Measurements from ENCODE around the gene CHAT.

The CHAT gene

DNA sequence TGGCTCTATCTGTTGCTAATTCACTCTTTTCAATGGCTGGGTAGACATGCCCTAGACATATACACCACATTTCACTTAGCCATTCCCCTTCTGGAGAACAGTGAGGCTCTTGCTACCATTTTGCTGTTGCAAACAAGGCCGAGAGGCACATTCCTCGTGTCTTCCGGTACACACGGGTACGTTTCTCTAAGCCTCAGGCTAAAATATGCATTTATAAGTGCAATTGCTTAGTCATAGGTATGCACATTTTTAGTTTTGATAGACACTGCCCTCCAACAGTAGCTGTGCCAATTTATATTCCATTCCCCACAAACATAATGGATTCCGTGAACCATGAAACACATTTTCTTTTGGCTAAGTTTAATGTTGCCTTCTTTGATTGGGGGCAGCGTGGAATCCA is 13.2 kb downstream of the CHAT start:
- in situ Hi-C loops (cut with MboI; ENCODE audit: low sequenced_read_pairs) = no loop called here

DNA sequence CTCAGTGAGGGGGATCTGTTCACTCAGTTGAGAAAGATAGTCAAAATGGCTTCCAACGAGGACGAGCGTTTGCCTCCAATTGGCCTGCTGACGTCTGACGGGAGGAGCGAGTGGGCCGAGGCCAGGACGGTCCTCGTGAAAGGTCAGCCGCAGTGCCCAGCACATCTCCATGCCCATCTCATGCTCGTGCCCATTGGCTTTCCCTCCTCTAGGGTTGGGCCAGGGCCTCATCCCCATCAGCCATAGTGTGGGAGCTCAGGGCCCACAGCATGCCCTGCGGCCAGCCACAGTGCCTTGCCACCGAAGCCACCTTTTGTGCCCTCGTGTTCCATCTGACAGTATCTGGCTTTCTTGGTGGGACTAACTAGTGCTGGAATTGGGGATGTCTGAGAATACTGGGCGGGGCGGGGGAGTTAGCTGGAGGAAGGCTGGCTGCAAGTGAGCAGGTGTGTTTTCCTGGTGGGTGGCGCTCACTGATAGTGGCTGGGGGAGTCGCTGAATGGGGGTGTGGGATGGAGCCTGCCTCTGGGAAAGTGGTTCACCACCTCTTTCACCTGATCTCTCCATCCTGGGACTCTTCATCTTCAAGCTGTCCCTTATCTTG is 13.9 kb downstream of the CHAT start:
- in situ Hi-C loops (cut with MboI; ENCODE audit: low sequenced_read_pairs) = no loop called here

GRCh38 chr10:49628599-49628998 is 14.8 kb downstream of the CHAT start:
- in situ Hi-C loops (cut with MboI; ENCODE audit: low sequenced_read_pairs) = no loop called here

DNA sequence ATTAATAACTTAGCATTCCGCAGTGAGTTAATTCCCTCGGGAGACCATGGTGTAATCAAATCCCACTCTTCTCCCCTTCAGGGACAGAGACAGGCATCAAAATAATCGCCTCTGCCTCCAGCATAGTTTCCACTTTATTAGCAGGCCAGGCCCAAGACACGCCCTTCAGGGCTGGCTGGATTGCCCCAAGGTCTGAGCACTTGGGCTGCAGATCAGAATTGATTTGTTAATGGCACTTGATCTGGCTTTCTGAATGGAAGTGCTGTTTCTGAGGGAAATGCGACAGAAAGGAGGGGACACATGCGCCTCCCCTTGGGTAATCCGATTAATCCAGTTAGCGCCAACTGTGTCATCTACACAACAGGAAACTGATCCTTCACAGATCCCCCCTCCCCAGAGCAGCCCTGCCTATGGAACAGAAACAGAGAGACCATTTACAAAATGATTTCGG is 15.6 kb downstream of the CHAT start:
- in situ Hi-C loops (cut with MboI; ENCODE audit: low sequenced_read_pairs) = no loop called here

- in situ Hi-C loops (cut with MboI; ENCODE audit: low sequenced_read_pairs) = no loop called here
Measured at GRCh38 chr10:49631975-49632374, 18.1 kb downstream of the CHAT start.

GRCh38 chr10:49632406-49633317 is 18.8 kb downstream of the CHAT start:
- in situ Hi-C loops (cut with MboI; ENCODE audit: low sequenced_read_pairs) = no loop called here

- in situ Hi-C loops (cut with MboI; ENCODE audit: low sequenced_read_pairs) = no loop called here
Measured at GRCh38 chr10:49633327-49634068, 19.7 kb downstream of the CHAT start.

GRCh38 chr10:49634069-49634660 is 20.3 kb downstream of the CHAT start:
- in situ Hi-C loops (cut with MboI; ENCODE audit: low sequenced_read_pairs) = no loop called here

DNA sequence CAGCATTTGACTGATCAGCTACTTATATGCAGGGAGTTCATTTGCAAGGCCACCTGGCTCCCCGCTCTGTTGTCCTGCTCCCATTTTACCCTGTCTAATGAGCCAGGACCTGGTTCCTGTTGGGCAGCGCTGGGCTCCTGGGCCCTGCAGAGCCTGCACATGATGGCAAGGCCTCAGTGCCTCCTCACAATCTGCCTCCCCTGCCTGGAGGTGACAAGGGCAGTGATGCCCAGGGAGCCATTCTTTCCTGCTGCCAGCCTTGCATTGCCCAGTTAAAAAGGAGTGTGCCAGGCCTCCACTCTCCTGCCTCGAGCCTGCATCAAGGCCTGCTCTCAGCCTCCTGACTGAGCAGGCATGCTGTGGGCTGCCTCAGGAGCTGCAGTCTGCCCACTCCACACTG is 28.5 kb downstream of the CHAT start:
- in situ Hi-C loops (cut with MboI; ENCODE audit: low sequenced_read_pairs) = no loop called here

DNA sequence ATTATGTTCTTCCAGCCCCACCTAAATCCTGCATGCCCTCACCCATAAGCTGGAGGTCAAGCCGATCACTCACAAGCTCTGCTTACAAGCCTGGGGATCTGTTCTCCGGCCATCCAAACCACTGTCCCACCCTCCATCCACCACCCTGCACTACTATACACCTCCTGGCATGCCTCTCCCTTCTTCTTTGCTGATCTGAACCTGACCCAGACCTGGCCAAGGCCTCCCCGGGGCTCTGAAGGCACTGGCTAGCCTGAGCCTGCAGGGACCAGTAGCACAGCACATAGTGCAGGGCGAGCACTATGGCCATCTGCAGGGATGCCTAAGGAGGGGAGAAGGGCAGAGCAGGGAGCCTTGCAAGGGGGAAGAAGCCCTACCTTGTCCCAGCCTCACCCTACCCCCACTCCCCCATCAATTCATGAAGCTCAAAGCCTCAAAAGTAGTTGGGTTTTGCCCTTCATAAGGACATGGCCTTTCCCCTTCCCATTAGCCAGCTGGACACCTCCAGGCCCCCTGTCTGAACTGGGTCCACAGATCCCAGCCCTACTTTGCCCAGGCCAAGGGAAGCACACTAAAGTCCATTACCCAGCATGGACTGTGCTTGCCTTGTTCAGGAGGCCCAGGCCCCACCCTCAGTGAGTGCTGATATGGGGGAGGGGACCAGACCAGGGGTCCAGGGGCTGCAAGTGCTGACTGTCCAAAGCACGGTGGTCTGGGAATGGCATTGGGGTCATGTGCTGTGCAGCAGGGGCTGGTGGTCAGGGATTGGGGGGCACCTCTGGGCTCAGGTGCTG is 29.6 kb downstream of the CHAT start:
- in situ Hi-C loops (cut with MboI; ENCODE audit: low sequenced_read_pairs) = no loop called here

DNA sequence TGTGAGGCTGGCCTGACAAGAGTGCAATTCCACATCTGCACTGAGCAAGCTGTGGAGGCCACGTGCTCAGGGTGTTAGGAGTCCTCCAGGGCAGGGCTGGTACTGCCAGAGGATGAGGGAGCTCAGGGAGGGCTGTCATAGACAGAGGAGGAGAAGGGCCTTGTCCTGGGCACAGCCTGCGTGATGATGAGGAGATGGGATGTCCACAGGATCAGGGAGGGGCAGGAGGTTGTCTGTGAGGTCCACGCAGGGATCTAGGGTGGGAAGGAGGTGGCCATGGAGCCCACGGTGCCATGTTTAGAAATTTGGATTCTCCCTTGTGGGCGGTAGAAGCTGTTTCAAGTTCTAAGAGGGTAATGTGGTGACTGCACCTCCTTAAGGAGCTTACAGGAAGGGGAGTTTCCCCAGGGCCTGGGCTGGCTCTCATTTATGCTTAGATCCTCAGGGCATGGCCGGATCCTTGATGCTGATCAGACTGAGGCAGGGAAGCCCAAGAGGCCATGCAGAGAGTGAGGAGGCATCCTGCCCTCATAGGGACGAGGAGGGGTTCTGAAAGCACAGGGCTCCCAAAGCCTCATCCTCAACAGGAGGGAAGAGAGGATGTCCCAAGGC is 30.3 kb downstream of the CHAT start:
- in situ Hi-C loops (cut with MboI; ENCODE audit: low sequenced_read_pairs) = no loop called here

DNA sequence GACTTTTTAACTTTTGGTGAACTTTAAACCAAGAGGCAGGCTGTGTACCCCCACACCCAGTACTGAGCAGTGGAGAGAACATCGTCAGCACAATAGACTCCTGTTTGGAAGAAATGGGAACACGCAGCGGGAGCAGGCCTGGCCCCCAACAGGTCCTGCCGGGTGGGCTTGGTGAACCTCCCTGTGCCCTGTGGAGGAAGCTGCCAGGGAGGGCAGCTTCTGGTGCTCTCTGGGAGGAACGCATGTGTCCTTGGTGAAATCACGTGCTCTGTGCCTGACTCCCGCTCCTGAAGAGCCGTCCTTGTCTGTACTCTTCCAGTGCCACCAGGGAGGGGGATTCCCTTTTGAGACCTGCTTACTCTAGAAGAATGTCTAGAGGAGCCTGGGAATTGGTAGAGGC is 31.6 kb downstream of the CHAT start:
- in situ Hi-C loops (cut with MboI; ENCODE audit: low sequenced_read_pairs) = no loop called here

GRCh38 chr10:49645871-49646870 is 32.3 kb downstream of the CHAT start:
- in situ Hi-C loops (cut with MboI; ENCODE audit: low sequenced_read_pairs) = no loop called here

DNA sequence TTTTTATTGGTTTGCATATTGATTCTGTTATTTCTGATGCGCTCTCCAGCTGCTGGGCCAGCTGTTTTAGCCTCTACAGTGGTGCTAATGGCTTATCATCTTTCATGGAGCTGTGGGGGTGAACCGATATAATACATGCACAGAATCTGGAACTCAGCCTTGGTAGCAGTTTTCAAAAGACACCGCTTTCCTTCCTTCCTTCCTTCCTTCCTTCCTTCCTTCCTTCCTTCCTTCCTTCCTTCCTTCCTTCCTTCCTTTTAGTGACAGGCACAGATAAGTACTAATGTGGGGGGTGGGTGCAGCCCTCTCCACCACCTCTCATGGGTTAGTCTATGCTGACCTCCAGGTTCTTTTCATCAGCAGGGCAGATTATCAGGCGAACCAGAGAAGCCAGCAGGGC is 33.7 kb downstream of the CHAT start:
- in situ Hi-C loops (cut with MboI; ENCODE audit: low sequenced_read_pairs) = no loop called here

- in situ Hi-C loops (cut with MboI; ENCODE audit: low sequenced_read_pairs) = no loop called here
Measured at GRCh38 chr10:49647985-49648795, 34.4 kb downstream of the CHAT start.

- in situ Hi-C loops (cut with MboI; ENCODE audit: low sequenced_read_pairs) = no loop called here
Measured at GRCh38 chr10:49649294-49649693, 35.5 kb downstream of the CHAT start.

DNA sequence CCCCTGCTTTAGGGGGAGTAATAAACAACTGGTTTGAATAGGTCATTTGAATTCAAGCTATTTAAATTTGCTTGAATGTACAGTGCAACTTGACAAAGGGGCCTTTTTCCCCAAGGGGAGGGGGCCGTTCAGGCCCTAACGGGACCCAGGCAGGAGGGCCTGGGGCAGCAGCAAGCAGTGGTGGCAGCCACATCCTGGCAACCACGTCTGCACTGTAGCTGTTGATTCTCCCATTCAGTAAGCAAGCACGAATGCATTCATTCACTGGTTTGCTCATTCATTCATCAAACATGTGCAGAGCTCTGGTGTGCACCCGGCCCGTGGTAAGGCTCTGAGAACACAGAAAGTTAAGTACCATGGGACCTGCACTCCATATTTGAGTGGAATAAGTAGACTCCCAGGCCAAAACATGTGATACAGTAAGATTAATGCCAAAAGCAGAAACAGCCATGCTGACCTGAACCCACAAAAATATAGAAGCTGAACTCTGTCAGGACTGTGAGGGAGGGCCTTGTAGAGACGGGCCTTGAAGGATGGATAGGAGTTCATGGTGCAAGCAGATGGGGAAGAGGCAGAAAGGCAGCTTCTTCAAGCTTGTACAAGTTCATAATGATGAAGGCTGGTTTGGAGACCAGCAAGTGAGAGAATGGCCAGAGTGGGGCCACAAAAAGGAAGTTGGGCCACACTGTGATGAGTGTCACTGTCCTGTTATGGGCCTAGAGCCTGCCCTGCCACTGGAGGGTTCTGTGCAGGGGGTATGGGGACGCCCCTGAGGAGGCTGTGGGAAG is 36.3 kb downstream of the CHAT start:
- in situ Hi-C loops (cut with MboI; ENCODE audit: low sequenced_read_pairs) = no loop called here
